H1 (cell line): ENCODE results near the gene IP6K3. TPM values are rescaled to one million over a fixed set of nuclear protein-coding genes. Genes with fewer than 3 reads are reported as not detected.

Experiments
- CTCF ChIA-PET: fragments of 300-600 bp; sonication (Branson Sonifier 250); formaldehyde crosslinking; loops from one replicate; lab custom pipeline; 2021; ENCODE audit not compliant: partially characterized antibody; lab: Charles Lee
- POLR2A ChIA-PET: fragments of 300-600 bp; sonication (Branson Sonifier 250); formaldehyde crosslinking; loops from one replicate; lab custom pipeline; 2021; ENCODE audit warnings: inconsistent platforms; ENCODE audit not compliant: partially characterized antibody; lab: Charles Lee
- DNase-seq, 2 experiments: peaks; one replicate each; pipeline versions ENCODE4 v3.0.0 to v3.0.0-alpha.2; 2010 to 2022; ENCODE audit warnings: low spot score in 2 of 2, low read depth in 1 of 2, mixed read lengths in 1 of 2
- FAIRE-seq: peaks from 2 replicates; lab custom pipeline; 2011; peaks lifted over from hg19 to GRCh38; lab: Jason Lieb, UNC
- H2AFZ ChIP-seq: 2 replicates; pipeline ENCODE4 v1.8.1; 2012; ENCODE audit warnings: low read length, inconsistent platforms
- H2AK5ac ChIP-seq: 2 replicates; pipeline ENCODE4 v1.6.1; 2013; ENCODE audit warnings: low read depth, low read length
- H2BK120ac ChIP-seq: replicated peaks from 2 replicates; pipeline ENCODE3; 2013; ENCODE audit warnings: low read depth, low read length, inconsistent platforms
- H2BK12ac ChIP-seq: 2 replicates; pipeline ENCODE4 v1.6.1; 2013; ENCODE audit warnings: low read depth, low read length
- H2BK15ac ChIP-seq: 2 replicates; pipeline ENCODE4 v1.6.1; 2013; ENCODE audit warnings: low read length
- H2BK20ac ChIP-seq: 2 replicates; pipeline ENCODE4 v1.6.1; 2013; ENCODE audit warnings: low read length
- H2BK5ac ChIP-seq: 2 replicates; pipeline ENCODE4 v1.6.1; 2013; ENCODE audit warnings: low read depth, low read length
- H3K14ac ChIP-seq: 2 replicates; pipeline ENCODE4 v1.6.1; 2013; ENCODE audit warnings: inconsistent platforms; ENCODE audit not compliant: insufficient read length
- H3K18ac ChIP-seq: 2 replicates; pipeline ENCODE4 v1.6.1; 2013; ENCODE audit warnings: low read length; ENCODE audit errors: extremely low read depth
- H3K23ac ChIP-seq: 2 replicates; pipeline ENCODE4 v1.6.1; 2013; ENCODE audit warnings: inconsistent platforms; ENCODE audit not compliant: insufficient read length
- H3K23me2 ChIP-seq: 2 replicates; pipeline ENCODE4 v1.6.1; 2013; ENCODE audit warnings: low read depth, low read length
- H3K27ac ChIP-seq: 2 replicates; pipeline ENCODE4 v1.6.1; 2011; ENCODE audit warnings: low read depth, low read length, inconsistent platforms
- H3K27me3 ChIP-seq, 4 experiments: replicated peaks in 1 of 4; 1 replicate in 1 of 4; 2 replicates in 3 of 4; pipeline versions ENCODE4 v1.6.1 to v1.8.1; 2011 to 2013; ENCODE audit warnings: low read length in 3 of 4, mild to moderate bottlenecking in 3 of 4, inconsistent platforms in 2 of 4, mixed read lengths in 2 of 4, moderate library complexity in 1 of 4; ENCODE audit not compliant: control insufficient read depth in 3 of 4, insufficient read depth in 3 of 4; ENCODE audit errors: extremely low read depth in 1 of 4
- H3K36me3 ChIP-seq, 4 experiments: 2 replicates each; pipeline versions ENCODE4 v1.6.1 to v1.8.1; 2011 to 2013; ENCODE audit warnings: mild to moderate bottlenecking in 4 of 4, low read length in 3 of 4, moderate library complexity in 2 of 4, control low read depth in 1 of 4, inconsistent platforms in 1 of 4; ENCODE audit not compliant: insufficient read depth in 4 of 4, control insufficient read depth in 2 of 4
- H3K4ac ChIP-seq: replicated peaks from 2 replicates; pipeline ENCODE3; 2013; ENCODE audit warnings: low read length, low read depth, mixed read lengths, inconsistent platforms; ENCODE audit not compliant: insufficient read length
- H3K4me1 ChIP-seq, 4 experiments: replicated peaks in 1 of 4; 1 replicate in 1 of 4; 2 replicates in 3 of 4; pipeline versions ENCODE4 v1.6.1 to v1.8.1; 2011 to 2013; ENCODE audit warnings: low read length in 3 of 4, inconsistent platforms in 2 of 4, mixed read lengths in 1 of 4; ENCODE audit not compliant: insufficient read depth in 4 of 4, control insufficient read depth in 3 of 4
- H3K4me2 ChIP-seq, 2 experiments: 2 replicates each; pipeline versions ENCODE4 v1.6.1 to v1.8.1; 2011 to 2013; ENCODE audit warnings: low read depth in 2 of 2, low read length in 2 of 2, control low read depth in 1 of 2, inconsistent platforms in 1 of 2, mild to moderate bottlenecking in 1 of 2; ENCODE audit not compliant: insufficient read depth in 1 of 2
- H3K4me3 ChIP-seq, 4 experiments: fragments of 200-600, 300-600 bp in 1 of 4; sonication (generic), shearing (Covaris generic), sonication (Bioruptor Twin) in 1 of 4; 2 replicates each; pipeline versions ENCODE4 v1.5.1 to v1.8.1; 2011 to 2016; ENCODE audit warnings: low read length in 4 of 4, low read depth in 3 of 4, control low read depth in 2 of 4, inconsistent platforms in 2 of 4, mild to moderate bottlenecking in 2 of 4, mixed read lengths in 1 of 4, moderate library complexity in 1 of 4; ENCODE audit not compliant: insufficient read depth in 2 of 4; ENCODE audit errors: extremely low read depth in 1 of 4
- H3K56ac ChIP-seq: replicated peaks from 2 replicates; pipeline ENCODE3; 2013; ENCODE audit warnings: low read depth, mild to moderate bottlenecking, mixed read lengths, low read length, inconsistent platforms; ENCODE audit not compliant: insufficient read length
- H3K79me1 ChIP-seq: 2 replicates; pipeline ENCODE4 v1.6.1; 2013; ENCODE audit warnings: low read depth, low read length, control low read depth
- H3K79me2 ChIP-seq, 2 experiments: 2 replicates each; pipeline versions ENCODE4 v1.6.1 to v1.8.1; 2012 to 2013; ENCODE audit warnings: low read length in 2 of 2, mild to moderate bottlenecking in 2 of 2, inconsistent platforms in 1 of 2; ENCODE audit not compliant: insufficient read depth in 2 of 2, control insufficient read depth in 1 of 2
- H3K9ac ChIP-seq, 4 experiments: replicated peaks in 1 of 4; 1 replicate in 1 of 4; 2 replicates in 3 of 4; pipeline versions ENCODE4 v1.6.1 to v1.8.1; 2011 to 2013; ENCODE audit warnings: low read depth in 3 of 4, low read length in 3 of 4, control low read depth in 2 of 4, mild to moderate bottlenecking in 2 of 4, moderate library complexity in 2 of 4, inconsistent platforms in 1 of 4; ENCODE audit errors: extremely low read depth in 1 of 4
- H3K9me3 ChIP-seq, 2 experiments: 2 replicates each; pipeline versions ENCODE4 v1.6.1 to v1.8.1; 2012 to 2013; ENCODE audit warnings: mild to moderate bottlenecking in 2 of 2, moderate library complexity in 2 of 2, control low read depth in 1 of 2, inconsistent platforms in 1 of 2, low read depth in 1 of 2, low read length in 1 of 2, mixed read lengths in 1 of 2; ENCODE audit not compliant: insufficient read depth in 2 of 2
- H4K20me1 ChIP-seq, 2 experiments: replicated peaks in 1 of 2; 2 replicates each; pipeline versions ENCODE3 to v1.8.1; 2011 to 2013; ENCODE audit warnings: inconsistent platforms in 2 of 2, low read length in 2 of 2, mild to moderate bottlenecking in 1 of 2; ENCODE audit not compliant: insufficient read depth in 2 of 2, control insufficient read depth in 1 of 2
- H4K5ac ChIP-seq: 2 replicates; pipeline ENCODE4 v1.6.1; 2013; ENCODE audit warnings: low read length, low read depth, mixed read lengths, inconsistent platforms; ENCODE audit not compliant: insufficient read length
- H4K8ac ChIP-seq: 2 replicates; pipeline ENCODE4 v1.8.0; 2013; ENCODE audit warnings: mild to moderate bottlenecking, moderate library complexity, low read length, inconsistent platforms; ENCODE audit not compliant: insufficient read depth; ENCODE audit errors: extremely low read depth
- H4K91ac ChIP-seq: replicated peaks from 2 replicates; pipeline ENCODE3; 2013; ENCODE audit warnings: low read length, mixed read lengths, inconsistent platforms; ENCODE audit not compliant: insufficient read length
- CTCF ChIP-seq, 3 experiments: IDR thresholded peaks; 1 replicate in 2 of 3; 2 replicates in 1 of 3; pipeline versions ENCODE4 v1.5.1 to v1.6.1; 2011; ENCODE audit warnings: low read length in 3 of 3, mild to moderate bottlenecking in 3 of 3, inconsistent platforms in 2 of 3, low read depth in 1 of 3, moderate library complexity in 1 of 3; ENCODE audit not compliant: insufficient read depth in 1 of 3; ENCODE audit errors: control extremely low read depth in 1 of 3
- JUN ChIP-seq: IDR thresholded peaks from 2 replicates; pipeline ENCODE4 v1.6.1; 2011; ENCODE audit warnings: low read depth, mild to moderate bottlenecking, improper control_type of control experiment, low read length
- MAFK ChIP-seq: IDR thresholded peaks from 2 replicates; pipeline ENCODE4 v1.6.1; 2012; ENCODE audit warnings: low read depth, mild to moderate bottlenecking, improper control_type of control experiment, low read length
- NRF1 ChIP-seq: IDR thresholded peaks from 2 replicates; pipeline ENCODE4 v1.6.1; 2011; ENCODE audit warnings: mild to moderate bottlenecking, low read depth, low read length, improper control_type of control experiment
- RAD21 ChIP-seq, 2 experiments: IDR thresholded peaks in 1 of 2; conservative IDR thresholded peaks in 1 of 2; 2 replicates each; pipeline ENCODE4 v1.6.1; 2011; ENCODE audit warnings: low read depth in 2 of 2, low read length in 2 of 2, improper control_type of control experiment in 1 of 2, inconsistent platforms in 1 of 2, mild to moderate bottlenecking in 1 of 2, moderate library complexity in 1 of 2
- RNF2 ChIP-seq: fragments of 200-900, 300-1000 bp; sonication (generic); IDR thresholded peaks from 2 replicates; pipeline ENCODE4 v1.7.1; 2016; ENCODE audit warnings: borderline replicate concordance, low read depth, mild to moderate bottlenecking, antibody characterized with exemption, low read length; ENCODE audit not compliant: poor library complexity, severe bottlenecking; ENCODE audit errors: missing control alignments
- SAP30 ChIP-seq: fragments of 300-600 bp; sonication (generic); IDR thresholded peaks from 2 replicates; pipeline ENCODE4 v1.7.1; 2012; ENCODE audit warnings: low read length, moderate library complexity, mild to moderate bottlenecking, inconsistent platforms; ENCODE audit not compliant: insufficient read depth, insufficient replicate concordance
- SP1 ChIP-seq: IDR thresholded peaks from 2 replicates; pipeline ENCODE4 v1.6.1; 2011; ENCODE audit warnings: low read depth, low read length
- TAF1 ChIP-seq: IDR thresholded peaks from 2 replicates; pipeline ENCODE4 v1.6.1; 2011; ENCODE audit warnings: mild to moderate bottlenecking, low read depth, low read length
- ZNF274 ChIP-seq: IDR thresholded peaks from 2 replicates; pipeline ENCODE4 v1.7.0; 2012; ENCODE audit warnings: low read length, borderline replicate concordance; ENCODE audit errors: extremely low read depth
- WGBS, 2 experiments: shearing (Covaris generic) in 1 of 2; methylation state at CpG; one replicate each; pipeline versions ENCODE4 v1.1.6 to v1.1.7; 2013 to 2015; ENCODE audit warnings: low lambda C conversion rate in 2 of 2, mixed read lengths in 2 of 2, inconsistent platforms in 1 of 2, low coverage in 1 of 2, missing lambda C conversion rate in 1 of 2; ENCODE audit not compliant: insufficient replicate concordance in 2 of 2, insufficient coverage in 1 of 2, insufficient read length in 1 of 2; ENCODE audit errors: extremely low coverage in 1 of 2, missing lambda C conversion rate in 1 of 2; 5-methylcytosine and 5-hydroxymethylcytosine counted together
- polyA plus RNA-seq, 7 experiments: library from polyadenylated mRNA; depleted of rRNA in 3 of 7; stranded (reverse) in 5 of 7; unstranded in 2 of 7; fragments of >200 nt in 5 of 7; fragments of 200-250 nt in 2 of 7; gene quantifications; 1 replicate in 5 of 7; 2 replicates in 1 of 7; 4 replicates in 1 of 7; pipeline versions ENCODE4 v1.2.1 to v1.2.3, GENCODE V29; 2011 to 2013; ENCODE audit warnings: missing spikeins in 2 of 7, mixed read lengths in 2 of 7
- total RNA-seq: library from RNA; stranded (reverse); fragmentation: NEBNext Ultra II Directional; extraction: Animal tissue kit (Norgen Biotek cat#: 25700); gene quantifications from 2 replicates; pipeline ENCODE4 v1.2.1, GENCODE V29; 2021

The IP6K3 gene
- total and polyA plus RNA-seq, 2 of the 8 experiments (the other 6 are each of a cell fraction or from before 2014, with no cell fraction given), result 0.22 to 0.73 TPM

GRCh38 chr6:33675968-33676367, 70.7 kb downstream of the IP6K3 start:
- Histone ChIP-seq H3K79me2 (no peaks in the 10 kb centered on the region), H2BK15ac (no peak overlapping the region)
- no peak for TF ChIP-seq RAD21 (IDR thresholded peaks at IDR 0.05 in 1 of 2, conservative IDR thresholded peaks at IDR 0.05 in 1 of 2; ENCODE audit: low read depth in 2 of 2, low read length in 2 of 2)
- TF ChIP-seq NRF1, result no peak
- no peak for TF ChIP-seq ZNF274
- TF ChIP-seq SAP30, result no peak
- TF ChIP-seq MAFK, result no peak
- TF ChIP-seq JUN, result no peak
- TF ChIP-seq TAF1, result no peak
- no peak for TF ChIP-seq RNF2
- no peak for TF ChIP-seq CTCF (IDR thresholded peaks at IDR 0.05; ENCODE audit: control extremely low read depth in 1 of 3, insufficient read depth in 1 of 3, low read depth in 1 of 3, low read length in 3 of 3)
- no peak for TF ChIP-seq SP1

More at GRCh38 chr6:33675968-33676367, 70.7 kb downstream of the IP6K3 start:
- peaks cover 0 to 9% of the 10 kb centered on the region in 2 experiments for H4K20me1 ChIP-seq
- no peak overlapping the region for H2BK5ac ChIP-seq
- H2BK120ac ChIP-seq, result no peak overlapping the region
- H3K4me3 ChIP-seq, result no peak overlapping the region
- no peaks in the 10 kb centered on the region for H3K9me3 ChIP-seq
- H3K4me2 ChIP-seq, result no peak overlapping the region
- no peak overlapping the region for H4K5ac ChIP-seq
- ChIA-PET POLR2A (interaction anchor here (1.1 to 1.5 kb wide), 3 partner anchors 10 to 39 kb away, joined by 3 to 5 read pairs (median 4); no protein-coding TSS in a partner anchor), CTCF (interaction anchor here (0.6 to 1.6 kb wide), 6 partner anchors 10 to 70 kb away, joined by 3 to 8 read pairs (median 3); no protein-coding TSS in a partner anchor)
- no peak overlapping the region for H2BK20ac ChIP-seq
- WGBS, 2 experiments, result 86% methylated on average over 7 of the region's 7 CpGs; no CpG with 5 or more reads in 1 of the 2 experiments
- H2BK12ac ChIP-seq, result no peak overlapping the region
- peaks cover 7 to 32% (median 26%) of the 10 kb centered on the region in 4 experiments for H3K36me3 ChIP-seq
- no peak overlapping the region for H3K27ac ChIP-seq
- H2AFZ ChIP-seq, result no peak overlapping the region
- no peak overlapping the region for H4K91ac ChIP-seq
- H2AK5ac ChIP-seq, result no peak overlapping the region
- H3K4ac ChIP-seq, result no peak overlapping the region
- H3K79me1 ChIP-seq, result no peaks in the 10 kb centered on the region
- FAIRE-seq, result no peak
- no peak overlapping the region for H3K9ac ChIP-seq
- H3K56ac ChIP-seq, result no peak overlapping the region
- no peaks in the 10 kb centered on the region for H3K27me3 ChIP-seq
- H3K14ac ChIP-seq, result no peak overlapping the region
- no peak overlapping the region for H3K23ac ChIP-seq
- peaks cover 0 to 2% (median 0%) of the 10 kb centered on the region in 4 experiments; a peak in 1 of 7 replicates for H3K4me1 ChIP-seq
- no peak overlapping the region for H3K18ac ChIP-seq
- no peaks in the 10 kb centered on the region for H3K23me2 ChIP-seq
- H4K8ac ChIP-seq, result peak overlapping the region; percentile 57; the same call in 1 of the 2 replicates
- DNase-seq, result no peak
